ENCODE results near the gene CEP76. TPM values are rescaled to one million over a fixed set of nuclear protein-coding genes. Genes with fewer than 3 reads are reported as not detected.
"Not testable (repeated sequence)": the region's sequence is repeated elsewhere in the genome, so short reads cannot be mapped to it uniquely, and the experiment has no call there.

The CEP76 gene
- total RNA-seq, 1 experiment from 2014 or later, result 17.2 TPM

- no peak for DNase-seq
These were observed 62.3 kb downstream of the CEP76 start for GRCh38 chr18:12639990-12640880.

GRCh38 chr18:12638644-12639124 is 63.8 kb downstream of the CEP76 start:
- no peaks in the 10 kb centered on the region for H3K27me3 ChIP-seq (ENCODE audit: control insufficient read depth, insufficient read depth, low read length)
- no peak for DNase-seq

More at GRCh38 chr18:12639990-12640880, 62.3 kb downstream of the CEP76 start:
- Histone ChIP-seq H3K4me3 (ENCODE audit: insufficient read depth, low read depth, low read length) (no peak overlapping the region), H3K27me3 (ENCODE audit: control insufficient read depth, insufficient read depth, low read length) (no peaks in the 10 kb centered on the region), H3K36me3 (replicated peaks; ENCODE audit: control insufficient read depth, insufficient read depth, low read length) (no peaks in the 10 kb centered on the region)

GRCh38 chr18:12637901-12638643 is 64.5 kb downstream of the CEP76 start:
- no peaks in the 10 kb centered on the region for H3K36me3 ChIP-seq (replicated peaks; ENCODE audit: control insufficient read depth, insufficient read depth, low read length)
- no peaks in the 10 kb centered on the region for H3K27me3 ChIP-seq (ENCODE audit: control insufficient read depth, insufficient read depth, low read length)
- H3K4me3 ChIP-seq (ENCODE audit: insufficient read depth, low read depth, low read length), result no peak overlapping the region
- DNase-seq, result no peak

More at GRCh38 chr18:12638644-12639124, 63.8 kb downstream of the CEP76 start:
- H3K36me3 ChIP-seq (replicated peaks; ENCODE audit: control insufficient read depth, insufficient read depth, low read length), result no peaks in the 10 kb centered on the region
- H3K4me3 ChIP-seq (ENCODE audit: insufficient read depth, low read depth, low read length), result no peak overlapping the region

- H3K27me3 ChIP-seq (ENCODE audit: control insufficient read depth, insufficient read depth, low read length), result no peaks in the 10 kb centered on the region
- DNase-seq, result no peak
- H3K36me3 ChIP-seq (replicated peaks; ENCODE audit: control insufficient read depth, insufficient read depth, low read length), result no peaks in the 10 kb centered on the region
- no peak overlapping the region for H3K4me3 ChIP-seq (ENCODE audit: insufficient read depth, low read depth, low read length)
These were observed 65.1 kb downstream of the CEP76 start for GRCh38 chr18:12637393-12637792.

- no peaks in the 10 kb centered on the region for H3K36me3 ChIP-seq (replicated peaks; ENCODE audit: control insufficient read depth, insufficient read depth, low read length)
- no peak for DNase-seq
- no peaks in the 10 kb centered on the region for H3K27me3 ChIP-seq (ENCODE audit: control insufficient read depth, insufficient read depth, low read length)
- no peak overlapping the region for H3K4me3 ChIP-seq (ENCODE audit: insufficient read depth, low read depth, low read length)
These were observed 70.6 kb downstream of the CEP76 start for GRCh38 chr18:12631831-12632477.

- H3K4me3 ChIP-seq (ENCODE audit: insufficient read depth, low read depth, low read length), result no peak overlapping the region
- no peaks in the 10 kb centered on the region for H3K27me3 ChIP-seq (ENCODE audit: control insufficient read depth, insufficient read depth, low read length)
- DNase-seq, result no peak
- H3K36me3 ChIP-seq (replicated peaks; ENCODE audit: control insufficient read depth, insufficient read depth, low read length), result no peaks in the 10 kb centered on the region
These were observed 72.4 kb downstream of the CEP76 start for GRCh38 chr18:12630136-12630535.

DNA sequence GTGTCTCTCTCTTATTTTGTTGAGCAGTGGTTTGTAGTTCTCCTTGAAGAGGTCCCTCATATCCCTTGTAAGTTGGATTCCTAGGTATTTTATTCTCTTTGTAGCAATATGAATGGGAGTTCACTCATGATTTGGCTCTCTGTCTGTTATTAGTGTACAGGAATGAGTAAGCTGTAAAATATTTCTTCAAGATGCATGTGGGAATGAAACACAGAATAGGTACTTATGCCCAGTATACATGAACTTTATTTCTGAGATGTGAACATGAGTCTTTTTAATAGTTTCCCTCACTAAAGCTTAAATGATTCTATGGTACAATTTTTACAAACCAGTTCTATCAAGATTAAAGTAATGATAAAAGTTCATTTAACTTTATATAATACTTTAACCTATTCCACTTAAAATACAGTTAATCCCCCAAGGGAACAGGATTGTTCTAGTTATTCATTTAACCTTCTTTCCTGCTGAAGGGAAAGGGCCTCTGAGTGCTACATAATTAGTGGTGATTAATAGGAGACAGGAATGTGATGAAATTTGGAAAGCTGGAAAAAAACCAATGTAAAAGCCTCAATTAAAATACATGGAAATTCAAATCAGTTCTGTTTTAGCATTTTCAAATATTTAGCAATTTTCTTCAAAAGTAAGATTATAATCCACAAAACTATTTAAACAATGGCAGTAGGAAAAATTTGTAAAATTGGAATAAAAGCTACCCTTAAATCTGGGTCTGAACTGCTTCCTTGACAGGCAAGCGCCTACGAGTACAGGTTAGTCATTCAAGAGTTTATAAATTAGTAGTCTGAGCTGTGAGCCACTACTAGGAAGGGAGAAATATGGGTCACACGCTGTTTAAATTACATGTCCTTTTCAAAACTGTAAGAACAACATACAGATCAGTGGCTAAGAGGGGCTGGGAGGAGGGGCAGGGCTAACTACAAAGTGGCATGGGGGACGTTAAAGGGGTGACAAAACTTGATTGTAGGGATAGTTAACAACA is 73.5 kb downstream of the CEP76 start:
- no peaks in the 10 kb centered on the region for H3K36me3 ChIP-seq (replicated peaks; ENCODE audit: control insufficient read depth, insufficient read depth, low read length)

GRCh38 chr18:12627199-12627598 is 75.3 kb downstream of the CEP76 start:
- not testable (repeated sequence) for H3K27me3 ChIP-seq (ENCODE audit: control insufficient read depth, insufficient read depth, low read length); DNase-seq

More for the DNA sequence above, 73.5 kb downstream of the CEP76 start:
- DNase-seq, result no peak
- Histone ChIP-seq H3K27me3 (ENCODE audit: control insufficient read depth, insufficient read depth, low read length) (no peaks in the 10 kb centered on the region), H3K4me3 (ENCODE audit: insufficient read depth, low read depth, low read length) (no peak overlapping the region)

DNA sequence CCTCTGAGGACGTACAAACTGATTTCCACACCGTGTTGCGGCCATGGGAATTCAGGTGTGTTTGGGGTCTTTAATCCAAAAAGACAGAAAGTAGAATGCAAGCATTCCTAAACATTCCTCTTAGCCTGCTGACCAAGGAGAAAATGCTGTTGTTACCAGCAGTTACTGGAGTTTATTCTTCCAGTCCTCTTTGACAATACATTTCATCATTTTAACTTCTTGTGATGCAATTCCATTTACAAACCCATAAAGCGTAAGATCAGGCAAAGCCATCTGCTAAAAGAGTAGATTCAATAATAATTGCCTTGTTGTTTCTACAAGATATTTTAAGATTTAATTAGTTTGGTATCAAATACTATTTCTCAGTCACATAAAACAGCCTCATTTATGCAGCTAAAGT is 77.3 kb downstream of the CEP76 start:
- Histone ChIP-seq H3K27me3 (ENCODE audit: control insufficient read depth, insufficient read depth, low read length) (no peaks in the 10 kb centered on the region), H3K4me3 (ENCODE audit: insufficient read depth, low read depth, low read length) (no peak overlapping the region), H3K36me3 (replicated peaks; ENCODE audit: control insufficient read depth, insufficient read depth, low read length) (no peaks in the 10 kb centered on the region)
- DNase-seq, result no peak

More at GRCh38 chr18:12627199-12627598, 75.3 kb downstream of the CEP76 start:
- H3K4me3 ChIP-seq (ENCODE audit: insufficient read depth, low read depth, low read length); H3K36me3 ChIP-seq (replicated peaks; ENCODE audit: control insufficient read depth, insufficient read depth, low read length): not testable (repeated sequence)

Other genes with a start within 250 kb of the CEP76 start
- 14.5 and 18.0 TPM in 2 replicates for gene SPIRE1, start 44.6 kb downstream of the CEP76 start, total RNA-seq (2014; rRNA removed; shearing (Covaris generic))
- gene PSMG2, start 319 bp upstream of the CEP76 start, total RNA-seq (2014; rRNA removed; shearing (Covaris generic)), result 91.7 and 113 TPM in 2 replicates
- 46.9 and 57.9 TPM in 2 replicates for gene PTPN2, start 181.5 kb upstream of the CEP76 start, total RNA-seq (2014; rRNA removed; shearing (Covaris generic))
- 29.3 and 40.5 TPM in 2 replicates for gene SEH1L, start 245.3 kb upstream of the CEP76 start, total RNA-seq (2014; rRNA removed; shearing (Covaris generic))